Parathyroid adenoma (tissue), 2 donors: ENCODE data around the gene PCDH9.

Source experiments
- H2AFZ ChIP-seq: fragments of 300-600 bp; sonication (generic); one replicate; pipeline ENCODE4 v1.7.0; 2017; ENCODE audit warnings: antibody characterized with exemption, mild to moderate bottlenecking
- H3K27ac ChIP-seq: fragments of 300-600 bp; sonication (generic); one replicate; pipeline ENCODE4 v1.7.0; 2017
- H3K27me3 ChIP-seq: fragments of 300-600 bp; sonication (generic); one replicate; pipeline ENCODE4 v1.7.0; 2017; ENCODE audit warnings: low read length; ENCODE audit not compliant: control insufficient read depth, insufficient read depth
- H3K36me3 ChIP-seq: fragments of 300-600 bp; sonication (generic); one replicate; pipeline ENCODE4 v1.7.0; 2017; ENCODE audit warnings: low read length; ENCODE audit not compliant: control insufficient read depth, insufficient read depth
- H3K4me1 ChIP-seq: fragments of 300-600 bp; sonication (generic); one replicate; pipeline ENCODE4 v1.7.0; 2017; ENCODE audit warnings: control low read depth
- H3K4me2 ChIP-seq: fragments of 300-600 bp; sonication (generic); one replicate; pipeline ENCODE4 v1.7.0; 2017; ENCODE audit warnings: low read length
- H3K4me3 ChIP-seq: fragments of 300-600 bp; sonication (generic); one replicate; pipeline ENCODE4 v1.7.0; 2017; ENCODE audit warnings: low read depth, low read length
- H3K79me2 ChIP-seq: fragments of 300-600 bp; sonication (generic); one replicate; pipeline ENCODE4 v1.7.0; 2017; ENCODE audit warnings: control low read depth
- H3K9ac ChIP-seq: fragments of 300-600 bp; sonication (generic); one replicate; pipeline ENCODE4 v1.7.0; 2017; ENCODE audit warnings: mild to moderate bottlenecking
- H3K9me3 ChIP-seq: fragments of 300-600 bp; sonication (generic); one replicate; pipeline ENCODE4 v1.7.0; 2017; ENCODE audit warnings: low read length; ENCODE audit not compliant: control insufficient read depth
- CTCF ChIP-seq: fragments of 300-600 bp; sonication (generic); IDR thresholded peaks from one replicate; pipeline ENCODE4 v1.7.0; 2017; ENCODE audit warnings: antibody characterized with exemption, mild to moderate bottlenecking
- donor health status: primary hyperparathyroidism.

The PCDH9 gene

GRCh38 chr13:67064920-67065319 is 165.2 kb downstream of the PCDH9 start:
- H3K27ac ChIP-seq: no peak overlapping the region
- H3K4me1 ChIP-seq: no peaks in the 10 kb centered on the region
- no peak for TF ChIP-seq CTCF
- no peak overlapping the region for H3K9ac ChIP-seq
- no peaks in the 10 kb centered on the region for H3K79me2 ChIP-seq
- H3K9me3 ChIP-seq: no peaks in the 10 kb centered on the region
- no peak overlapping the region for H3K4me2 ChIP-seq
- no peak overlapping the region for H2AFZ ChIP-seq
- no peak overlapping the region for H3K4me3 ChIP-seq
- H3K36me3 ChIP-seq: no peaks in the 10 kb centered on the region
- no peaks in the 10 kb centered on the region for H3K27me3 ChIP-seq

GRCh38 chr13:67063036-67063435 is 167.1 kb downstream of the PCDH9 start:
- no peak overlapping the region for H3K9ac ChIP-seq
- no peaks in the 10 kb centered on the region for H3K27me3 ChIP-seq
- H3K27ac ChIP-seq: no peak overlapping the region
- no peak for TF ChIP-seq CTCF
- H3K4me3 ChIP-seq: no peak overlapping the region
- H3K79me2 ChIP-seq: no peaks in the 10 kb centered on the region
- no peak overlapping the region for H3K4me2 ChIP-seq
- H3K4me1 ChIP-seq: no peaks in the 10 kb centered on the region
- no peaks in the 10 kb centered on the region for H3K36me3 ChIP-seq
- no peak overlapping the region for H2AFZ ChIP-seq
- H3K9me3 ChIP-seq: no peaks in the 10 kb centered on the region

- H3K27me3 ChIP-seq: no peaks in the 10 kb centered on the region
- H3K4me2 ChIP-seq: no peak overlapping the region
- H3K79me2 ChIP-seq: no peaks in the 10 kb centered on the region
- H3K4me1 ChIP-seq: no peaks in the 10 kb centered on the region
- no peak overlapping the region for H3K4me3 ChIP-seq
- no peak for TF ChIP-seq CTCF
- no peak overlapping the region for H3K9ac ChIP-seq
- no peaks in the 10 kb centered on the region for H3K9me3 ChIP-seq
- no peak overlapping the region for H3K27ac ChIP-seq
- H2AFZ ChIP-seq: no peak overlapping the region
- no peaks in the 10 kb centered on the region for H3K36me3 ChIP-seq
These were observed 168.0 kb downstream of the PCDH9 start for GRCh38 chr13:67062160-67062559.

- Histone ChIP-seq H3K27ac (no peak overlapping the region), H3K36me3 (no peaks in the 10 kb centered on the region), H3K79me2 (no peaks in the 10 kb centered on the region), H3K4me1 (no peaks in the 10 kb centered on the region), H3K27me3 (no peaks in the 10 kb centered on the region), H3K9me3 (no peaks in the 10 kb centered on the region), H3K4me3 (no peak overlapping the region), H3K4me2 (no peak overlapping the region), H2AFZ (no peak overlapping the region), H3K9ac (no peak overlapping the region)
- no peak for TF ChIP-seq CTCF
These were observed 168.4 kb downstream of the PCDH9 start for GRCh38 chr13:67061750-67062149.

GRCh38 chr13:67052550-67053490 is 177.3 kb downstream of the PCDH9 start:
- Histone ChIP-seq H2AFZ (no peak overlapping the region), H3K36me3 (no peaks in the 10 kb centered on the region), H3K27ac (no peak overlapping the region), H3K4me3 (no peak overlapping the region), H3K27me3 (no peaks in the 10 kb centered on the region), H3K4me1 (no peaks in the 10 kb centered on the region), H3K9ac (no peak overlapping the region), H3K4me2 (no peak overlapping the region), H3K79me2 (no peaks in the 10 kb centered on the region), H3K9me3 (no peaks in the 10 kb centered on the region)
- no peak for TF ChIP-seq CTCF
